Measurements from ENCODE around the gene SRGAP2B. TPM values are rescaled to one million over a fixed set of nuclear protein-coding genes. Genes with fewer than 3 reads are reported as not detected.
"Not testable (repeated sequence)": the region's sequence is repeated elsewhere in the genome, so short reads cannot be mapped to it uniquely, and the experiment has no call there.

The SRGAP2B gene
- total RNA-seq, 2 donors from 2014 or later: 61.2 to 82.0 TPM

- not testable (repeated sequence) for H3K4me1 Mint-ChIP-seq; H3K27ac Mint-ChIP-seq; H3K27me3 Mint-ChIP-seq (ENCODE audit: insufficient read depth); H3K4me3 ChIP-seq (ENCODE audit: low read length); DNase-seq; H3K36me3 Mint-ChIP-seq (ENCODE audit: low read depth); H3K27ac ChIP-seq (ENCODE audit: low read depth, low read length); H3K4me1 ChIP-seq (ENCODE audit: control insufficient read depth, insufficient read depth, low read length); H3K9me3 Mint-ChIP-seq; H3K9me3 ChIP-seq (ENCODE audit: control insufficient read depth, low read length); H3K36me3 ChIP-seq (ENCODE audit: control insufficient read depth, insufficient read depth, low read length); H3K9ac ChIP-seq (ENCODE audit: extremely low read depth, low read length, poor library complexity, severe bottlenecking); H3K27me3 ChIP-seq (ENCODE audit: control insufficient read depth, insufficient read depth, low read length, poor library complexity, severe bottlenecking); H3K4me3 Mint-ChIP-seq
- no CpG with 5 or more reads among the region's 1 CpG for WGBS, 2 experiments (ENCODE audit: insufficient coverage in 1 of 2, insufficient read length in 1 of 2)
Measured at GRCh38 chr1:145041519-145041918, 53.6 kb downstream of the SRGAP2B start.

DNA sequence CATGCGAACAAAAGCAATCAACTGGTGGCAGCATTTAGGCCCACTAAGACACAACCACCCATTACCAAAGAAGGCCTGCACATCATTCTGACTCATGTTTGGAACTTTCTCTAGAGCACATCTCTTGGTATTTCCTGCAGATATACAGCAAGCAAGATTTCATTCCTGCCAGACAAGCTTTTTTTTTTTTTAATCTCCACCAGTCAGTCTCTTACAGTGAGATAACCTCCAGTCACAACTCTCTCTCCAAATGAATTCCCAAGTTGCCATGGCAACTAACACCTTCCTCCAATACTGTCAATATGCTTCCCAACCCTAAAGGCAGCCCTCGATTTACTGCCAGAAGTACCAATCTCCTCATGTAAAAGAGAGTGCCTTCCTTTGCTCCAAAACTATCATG is 59.1 kb downstream of the SRGAP2B start:
- not testable (repeated sequence) for H3K9me3 Mint-ChIP-seq; H3K9me3 ChIP-seq (ENCODE audit: control insufficient read depth, low read length); H3K36me3 ChIP-seq (ENCODE audit: control insufficient read depth, insufficient read depth, low read length); H3K4me1 ChIP-seq (ENCODE audit: control insufficient read depth, insufficient read depth, low read length); H3K4me3 ChIP-seq (ENCODE audit: low read length); H3K9ac ChIP-seq (ENCODE audit: extremely low read depth, low read length, poor library complexity, severe bottlenecking); DNase-seq; H3K4me1 Mint-ChIP-seq; H3K4me3 Mint-ChIP-seq; H3K27ac Mint-ChIP-seq; H3K27ac ChIP-seq (ENCODE audit: low read depth, low read length); H3K27me3 ChIP-seq (ENCODE audit: control insufficient read depth, insufficient read depth, low read length, poor library complexity, severe bottlenecking); H3K27me3 Mint-ChIP-seq (ENCODE audit: insufficient read depth); H3K36me3 Mint-ChIP-seq (ENCODE audit: low read depth)
- WGBS, 2 experiments (ENCODE audit: insufficient coverage in 1 of 2, insufficient read length in 1 of 2): 33% methylated on average over 1 of the region's 2 CpGs; no CpG with 5 or more reads in 1 of the 2 experiments

DNA sequence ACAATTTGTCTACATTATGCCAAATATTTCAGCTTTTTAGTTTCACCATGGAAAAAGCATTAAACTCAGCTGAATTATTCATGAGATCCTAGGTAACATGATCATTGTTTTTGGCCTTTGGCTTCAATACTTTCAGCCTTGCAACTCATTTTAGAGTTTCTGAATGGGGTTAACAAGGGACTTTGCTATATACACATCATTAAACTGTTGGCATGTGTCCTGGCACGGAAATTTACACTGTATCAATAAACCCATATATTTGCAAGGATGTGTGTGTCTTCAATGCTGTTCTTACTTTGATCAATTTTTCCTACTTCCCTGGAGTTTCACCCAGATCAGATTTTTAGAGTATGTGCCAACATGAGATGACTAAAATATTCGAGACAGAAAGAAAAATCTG is 61.6 kb downstream of the SRGAP2B start:
- not testable (repeated sequence) for H3K4me3 Mint-ChIP-seq; DNase-seq; H3K9me3 ChIP-seq (ENCODE audit: control insufficient read depth, low read length); H3K36me3 Mint-ChIP-seq (ENCODE audit: low read depth); H3K27ac Mint-ChIP-seq; H3K4me1 Mint-ChIP-seq; H3K36me3 ChIP-seq (ENCODE audit: control insufficient read depth, insufficient read depth, low read length); H3K4me1 ChIP-seq (ENCODE audit: control insufficient read depth, insufficient read depth, low read length); H3K9me3 Mint-ChIP-seq; H3K27me3 Mint-ChIP-seq (ENCODE audit: insufficient read depth); H3K27me3 ChIP-seq (ENCODE audit: control insufficient read depth, insufficient read depth, low read length, poor library complexity, severe bottlenecking); H3K9ac ChIP-seq (ENCODE audit: extremely low read depth, low read length, poor library complexity, severe bottlenecking); H3K27ac ChIP-seq (ENCODE audit: low read depth, low read length); H3K4me3 ChIP-seq (ENCODE audit: low read length)
- no CpG with 5 or more reads among the region's 2 CpGs for WGBS, 2 experiments (ENCODE audit: insufficient coverage in 1 of 2, insufficient read length in 1 of 2)

DNA sequence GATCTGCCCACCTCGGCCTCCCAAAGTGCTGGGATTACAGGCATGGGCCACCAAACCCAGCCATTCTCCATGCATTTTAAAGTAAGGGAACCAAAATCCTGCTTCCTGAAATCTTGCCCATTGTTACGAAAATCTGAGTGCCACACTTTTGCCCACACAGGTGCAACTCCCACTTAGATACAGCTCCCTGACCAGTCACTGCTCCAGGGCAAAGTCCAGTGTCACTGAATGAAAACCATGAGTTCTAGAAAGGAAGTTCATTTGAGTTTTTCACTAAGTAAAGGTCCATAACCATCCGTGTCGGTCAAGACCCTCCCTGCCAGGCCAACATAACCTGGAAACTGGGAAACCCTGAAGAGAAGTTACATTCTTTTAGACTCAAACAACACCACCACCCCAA is 67.9 kb downstream of the SRGAP2B start:
- WGBS, 2 experiments (ENCODE audit: insufficient coverage in 1 of 2, insufficient read length in 1 of 2): no CpG with 5 or more reads among the region's 4 CpGs
- not testable (repeated sequence) for H3K9me3 Mint-ChIP-seq; H3K4me1 ChIP-seq (ENCODE audit: control insufficient read depth, insufficient read depth, low read length); H3K27me3 Mint-ChIP-seq (ENCODE audit: insufficient read depth); DNase-seq; H3K27me3 ChIP-seq (ENCODE audit: control insufficient read depth, insufficient read depth, low read length, poor library complexity, severe bottlenecking); H3K4me1 Mint-ChIP-seq; H3K27ac Mint-ChIP-seq; H3K4me3 Mint-ChIP-seq; H3K36me3 Mint-ChIP-seq (ENCODE audit: low read depth); H3K27ac ChIP-seq (ENCODE audit: low read depth, low read length); H3K9ac ChIP-seq (ENCODE audit: extremely low read depth, low read length, poor library complexity, severe bottlenecking); H3K9me3 ChIP-seq (ENCODE audit: control insufficient read depth, low read length); H3K4me3 ChIP-seq (ENCODE audit: low read length); H3K36me3 ChIP-seq (ENCODE audit: control insufficient read depth, insufficient read depth, low read length)

DNA sequence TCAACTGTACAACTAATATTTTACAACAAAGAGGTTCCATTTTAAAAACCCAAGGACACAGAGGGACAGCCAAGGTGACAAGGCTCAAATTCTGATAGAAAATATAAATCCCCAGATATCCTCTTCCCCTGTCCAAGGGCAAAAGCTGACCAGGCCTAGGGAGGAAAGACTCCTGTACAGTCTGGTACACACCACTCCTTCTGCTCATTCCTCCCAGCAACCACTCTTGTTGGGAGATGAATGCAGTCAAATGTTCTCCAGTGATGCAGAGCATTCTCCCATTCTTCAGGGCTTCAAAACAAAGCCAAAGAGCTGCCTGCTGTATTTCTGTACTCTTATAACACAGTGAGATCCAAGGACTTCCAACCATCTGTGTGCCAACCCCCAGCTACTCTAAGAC is 69.8 kb downstream of the SRGAP2B start:
- H3K4me1 ChIP-seq (ENCODE audit: control insufficient read depth, insufficient read depth, low read length); H3K27me3 Mint-ChIP-seq (ENCODE audit: insufficient read depth); H3K27me3 ChIP-seq (ENCODE audit: control insufficient read depth, insufficient read depth, low read length, poor library complexity, severe bottlenecking); DNase-seq; H3K4me3 ChIP-seq (ENCODE audit: low read length); H3K36me3 ChIP-seq (ENCODE audit: control insufficient read depth, insufficient read depth, low read length); H3K9me3 Mint-ChIP-seq; H3K9ac ChIP-seq (ENCODE audit: extremely low read depth, low read length, poor library complexity, severe bottlenecking); H3K36me3 Mint-ChIP-seq (ENCODE audit: low read depth); H3K9me3 ChIP-seq (ENCODE audit: control insufficient read depth, low read length); H3K4me3 Mint-ChIP-seq; H3K27ac Mint-ChIP-seq; H3K27ac ChIP-seq (ENCODE audit: low read depth, low read length); H3K4me1 Mint-ChIP-seq: not testable (repeated sequence)

GRCh38 chr1:145022259-145022658 is 72.9 kb downstream of the SRGAP2B start:
- H3K9me3 ChIP-seq (ENCODE audit: control insufficient read depth, low read length); H3K36me3 Mint-ChIP-seq (ENCODE audit: low read depth); H3K9me3 Mint-ChIP-seq; H3K4me1 ChIP-seq (ENCODE audit: control insufficient read depth, insufficient read depth, low read length); H3K4me1 Mint-ChIP-seq; H3K27me3 Mint-ChIP-seq (ENCODE audit: insufficient read depth); H3K4me3 Mint-ChIP-seq; H3K4me3 ChIP-seq (ENCODE audit: low read length); H3K36me3 ChIP-seq (ENCODE audit: control insufficient read depth, insufficient read depth, low read length); H3K9ac ChIP-seq (ENCODE audit: extremely low read depth, low read length, poor library complexity, severe bottlenecking); H3K27ac ChIP-seq (ENCODE audit: low read depth, low read length); H3K27ac Mint-ChIP-seq; H3K27me3 ChIP-seq (ENCODE audit: control insufficient read depth, insufficient read depth, low read length, poor library complexity, severe bottlenecking): not testable (repeated sequence)
- DNase-seq: peak; percentile 8
- WGBS, 2 experiments (ENCODE audit: insufficient coverage in 1 of 2, insufficient read length in 1 of 2): 33% methylated on average over 1 of the region's 2 CpGs; no CpG with 5 or more reads in 1 of the 2 experiments

DNA sequence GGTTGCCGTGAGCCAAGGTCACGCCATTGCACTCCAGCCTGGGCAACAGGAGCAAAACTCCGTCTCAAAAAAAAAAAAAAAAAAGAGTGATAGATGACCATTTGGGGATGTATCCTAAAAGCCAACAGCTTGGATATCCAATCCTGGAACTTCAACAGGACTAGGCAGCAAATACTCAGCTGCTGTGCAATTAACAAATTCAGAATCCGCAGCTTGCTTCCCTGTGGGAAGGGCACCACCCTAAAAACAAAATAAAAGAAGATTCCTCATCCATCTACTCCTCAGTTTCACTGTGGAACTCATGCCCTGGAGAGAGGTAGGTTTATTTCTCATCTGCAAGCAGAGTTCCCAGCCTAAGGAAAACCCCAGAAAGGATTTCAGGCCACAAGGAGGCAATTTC is 73.4 kb downstream of the SRGAP2B start:
- not testable (repeated sequence) for H3K27ac Mint-ChIP-seq; H3K27me3 Mint-ChIP-seq (ENCODE audit: insufficient read depth); DNase-seq; H3K36me3 Mint-ChIP-seq (ENCODE audit: low read depth); H3K4me1 Mint-ChIP-seq; H3K27ac ChIP-seq (ENCODE audit: low read depth, low read length); H3K27me3 ChIP-seq (ENCODE audit: control insufficient read depth, insufficient read depth, low read length, poor library complexity, severe bottlenecking); H3K4me3 ChIP-seq (ENCODE audit: low read length); H3K9ac ChIP-seq (ENCODE audit: extremely low read depth, low read length, poor library complexity, severe bottlenecking); H3K36me3 ChIP-seq (ENCODE audit: control insufficient read depth, insufficient read depth, low read length); H3K4me1 ChIP-seq (ENCODE audit: control insufficient read depth, insufficient read depth, low read length); H3K9me3 Mint-ChIP-seq; H3K4me3 Mint-ChIP-seq; H3K9me3 ChIP-seq (ENCODE audit: control insufficient read depth, low read length)
- WGBS, 2 experiments (ENCODE audit: insufficient coverage in 1 of 2, insufficient read length in 1 of 2): 100% methylated on average over 1 of the region's 4 CpGs; no CpG with 5 or more reads in 1 of the 2 experiments

Measured in endodermal cell (in vitro differentiated cells).